GM10266 (cell line): ENCODE results near the gene KBTBD6.
"Not testable (repeated sequence)": the region's sequence is repeated elsewhere in the genome, so short reads cannot be mapped to it uniquely, and the experiment has no call there.

ENCODE experiments used
- DNase-seq: peaks from one replicate; pipeline ENCODE4 v3.0.0; 2012; ENCODE audit errors: extremely low spot score
- CTCF ChIP-seq: IDR thresholded peaks from 2 replicates; pipeline ENCODE4 v1.5.1; 2012; ENCODE audit warnings: mild to moderate bottlenecking, low read depth; ENCODE audit not compliant: control insufficient read depth, insufficient read depth; ENCODE audit errors: missing control alignments

Gene KBTBD6

DNA sequence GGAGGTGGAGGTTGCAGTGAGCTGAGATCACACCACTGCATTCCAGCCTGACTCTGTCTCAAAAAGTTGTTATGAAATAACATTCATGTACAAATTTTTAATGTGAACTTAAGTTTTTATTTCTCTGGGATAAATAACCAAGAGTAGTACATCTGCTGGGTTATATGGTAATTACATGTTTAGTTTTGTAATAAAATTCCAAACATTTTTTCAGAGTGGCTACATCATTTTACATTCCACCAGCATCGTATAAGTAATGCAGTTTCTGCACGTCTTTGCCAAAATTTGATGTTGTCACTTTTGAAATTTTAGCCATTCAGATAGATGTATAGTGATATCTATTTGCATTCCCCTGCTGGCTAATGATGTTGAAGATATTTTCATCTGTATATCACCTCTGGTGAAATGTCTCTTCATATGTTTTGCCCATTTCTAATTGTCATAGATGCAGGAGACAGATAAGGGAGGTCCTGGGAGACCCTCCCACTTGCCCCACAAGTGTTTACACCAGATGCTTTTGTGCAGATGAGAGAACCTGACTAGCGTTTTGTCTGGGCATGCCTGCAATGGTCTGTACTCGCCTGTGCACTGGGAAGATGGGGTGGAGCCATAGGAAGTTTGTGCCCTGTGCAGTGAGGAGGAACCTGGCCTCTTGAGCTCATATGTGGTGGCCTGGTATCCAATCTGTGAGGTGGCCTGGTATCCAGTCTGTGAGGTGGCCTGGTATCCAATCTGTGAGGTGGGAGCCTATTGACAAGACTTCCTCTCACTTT, 12.7 kb upstream of the KBTBD6 start:
- no peak for TF ChIP-seq CTCF
- no peak for DNase-seq

GRCh38 chr13:41144576-41144975, 12.0 kb upstream of the KBTBD6 start:
- DNase-seq, result no peak
- TF ChIP-seq CTCF, result no peak

- TF ChIP-seq CTCF, result no peak
- no peak for DNase-seq
Measured at GRCh38 chr13:41139296-41139966, 6.8 kb upstream of the KBTBD6 start.

- DNase-seq, result no peak
- no peak for TF ChIP-seq CTCF
Measured at GRCh38 chr13:41137951-41138350, 5.3 kb upstream of the KBTBD6 start.

DNA sequence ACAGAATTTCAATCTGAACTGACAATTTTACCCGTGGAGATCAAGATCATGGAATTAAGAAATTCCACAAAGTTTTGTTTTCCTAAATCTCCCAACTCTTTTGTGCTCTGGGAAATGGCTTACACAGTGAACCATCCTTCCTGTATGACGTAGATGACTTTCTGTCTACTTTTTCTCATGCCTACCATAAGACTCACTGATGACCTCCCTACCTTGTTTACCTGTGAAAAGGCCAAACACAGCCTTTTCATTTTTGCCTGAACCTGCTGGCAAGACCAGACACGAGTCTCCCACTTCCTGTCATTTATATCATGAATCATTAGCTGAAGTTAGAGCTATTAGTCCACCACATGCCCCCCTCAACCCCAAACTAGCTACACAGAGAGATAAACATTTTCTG, 4.6 kb upstream of the KBTBD6 start:
- no peak for TF ChIP-seq CTCF
- no peak for DNase-seq

DNA sequence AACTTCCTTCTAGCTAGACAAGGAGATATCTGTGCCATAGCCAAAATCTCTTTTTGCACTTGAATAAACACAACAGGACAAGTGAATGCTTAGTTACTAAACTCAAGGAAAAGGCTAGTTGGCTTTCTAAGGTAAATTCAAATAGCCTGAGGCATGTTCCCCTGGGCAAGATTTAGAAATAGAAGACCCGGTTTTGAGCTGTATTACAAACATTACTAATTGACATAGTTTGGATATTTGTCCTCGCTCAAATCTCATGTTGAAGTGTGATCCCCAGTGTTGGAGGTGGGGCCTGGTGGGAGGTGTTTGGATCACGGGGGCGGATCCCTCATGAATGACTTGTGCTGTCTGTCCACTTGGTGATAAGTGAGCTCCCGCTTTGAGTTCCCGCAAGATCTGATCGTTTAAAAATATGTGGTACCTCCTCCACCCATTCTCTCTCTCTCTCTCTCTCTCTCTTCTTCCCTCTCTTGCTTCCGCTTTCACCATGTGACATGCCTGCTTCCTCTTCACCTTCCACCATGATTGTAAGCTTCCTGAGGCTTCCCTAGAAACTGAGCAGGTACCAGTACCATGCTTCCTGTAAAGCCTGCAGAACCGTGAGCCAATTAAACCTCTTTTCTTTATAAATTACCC, 3.9 kb upstream of the KBTBD6 start:
- TF ChIP-seq CTCF, result no peak
- DNase-seq, result no peak

GRCh38 chr13:41133951-41134350, 1.3 kb upstream of the KBTBD6 start:
- DNase-seq, result no peak
- TF ChIP-seq CTCF, result no peak

- not testable (repeated sequence) for DNase-seq
Measured at GRCh38 chr13:41131660-41132511, 716 bp downstream of the KBTBD6 start.

GRCh38 chr13:41131189-41131588, 1.4 kb downstream of the KBTBD6 start:
- not testable (repeated sequence) for DNase-seq
